ENCODE data around the gene GOLGA6L22. TPM values are rescaled to one million over a fixed set of nuclear protein-coding genes. Genes with fewer than 3 reads are reported as not detected.
"Not testable (repeated sequence)": the region's sequence is repeated elsewhere in the genome, so short reads cannot be mapped to it uniquely, and the experiment has no call there.

The GOLGA6L22 gene
- total and polyA plus RNA-seq, 2 donors, result not detected

DNA sequence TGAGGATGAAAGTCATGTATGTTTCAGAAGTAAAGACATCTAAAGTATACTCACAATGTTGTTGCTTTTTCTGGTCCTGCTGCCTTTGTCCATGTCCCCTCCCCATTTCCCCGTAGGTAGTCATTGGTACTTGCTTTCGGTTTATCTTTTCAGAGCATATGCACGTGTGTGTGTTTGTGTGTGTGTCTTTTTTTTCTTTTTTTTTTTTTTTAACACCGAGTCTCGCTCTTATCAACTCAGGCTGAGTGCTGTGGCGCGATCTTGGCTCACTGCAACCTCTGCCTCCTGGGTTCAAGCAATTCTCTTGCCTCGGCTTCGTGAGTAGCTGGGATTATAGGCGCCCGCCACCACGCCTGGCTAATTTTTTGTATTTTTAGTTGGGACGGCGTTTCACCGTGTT is 57.4 kb downstream of the GOLGA6L22 start:
- not testable (repeated sequence) for H3K4me3 ChIP-seq (ENCODE audit: low read depth, low read length); DNase-seq (ENCODE audit: extremely low spot score); H3K27ac ChIP-seq (ENCODE audit: low read depth); H3K36me3 ChIP-seq (ENCODE audit: insufficient read depth); H3K4me1 ChIP-seq (ENCODE audit: insufficient read depth)
- 92% methylated on average over 4 of the region's 15 CpGs for WGBS

Small RNA genes lying within 50 kb of the gene (small RNA-seq; reads per million reads assigned to genes)
- not detected for gene RN7SL545P

Measured in urinary bladder (tissue), 4 donors.